CD4-positive, alpha-beta T cell treated with Interleukin-4 for 1 hour (primary cell): Measurements from ENCODE around the gene CFL1.

Source experiments
- DNase-seq, 2 donors: peaks; one replicate each; pipeline ENCODE4 v3.0.0-alpha.2; 2020 to 2022

The CFL1 gene

GRCh38 chr11:65857853-65858680 lies at the start of gene CFL1:
Gene CFL1, minus strand, starts transcription at chr11:65858180. Its CDS starts 81 bp downstream, at chr11:65858099.
- peak; percentile 97 to 98 for DNase-seq

- DNase-seq, result no peak
Measured at GRCh38 chr11:65906602-65907001, 48.6 kb upstream of the CFL1 start.

GRCh38 chr11:65903715-65904114 lies 45.7 kb upstream of the CFL1 start:
- no peak for DNase-seq

DNA sequence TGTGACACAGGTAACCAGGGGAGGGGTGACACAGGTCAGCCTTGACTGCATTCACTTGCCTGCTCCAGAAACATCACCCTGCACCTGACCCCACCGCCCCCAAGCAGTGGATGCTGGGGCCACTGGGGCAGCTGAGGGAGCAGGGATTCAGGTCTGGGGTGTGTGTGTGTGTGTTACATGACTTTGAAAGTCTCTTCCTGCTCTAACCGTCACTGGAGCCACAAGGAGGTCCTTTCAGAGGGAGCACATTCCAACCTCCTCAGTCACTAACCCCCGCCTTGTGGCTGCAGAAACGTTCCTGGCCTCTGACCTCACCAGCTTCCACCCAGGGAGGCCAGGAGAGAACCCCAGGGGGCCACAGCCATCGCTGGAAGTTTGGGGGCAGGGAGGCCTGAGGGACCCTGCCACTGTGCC lies 45.1 kb upstream of the CFL1 start:
- DNase-seq, result no peak

- DNase-seq, result no peak
Measured at GRCh38 chr11:65900899-65901180, 42.9 kb upstream of the CFL1 start.

DNA sequence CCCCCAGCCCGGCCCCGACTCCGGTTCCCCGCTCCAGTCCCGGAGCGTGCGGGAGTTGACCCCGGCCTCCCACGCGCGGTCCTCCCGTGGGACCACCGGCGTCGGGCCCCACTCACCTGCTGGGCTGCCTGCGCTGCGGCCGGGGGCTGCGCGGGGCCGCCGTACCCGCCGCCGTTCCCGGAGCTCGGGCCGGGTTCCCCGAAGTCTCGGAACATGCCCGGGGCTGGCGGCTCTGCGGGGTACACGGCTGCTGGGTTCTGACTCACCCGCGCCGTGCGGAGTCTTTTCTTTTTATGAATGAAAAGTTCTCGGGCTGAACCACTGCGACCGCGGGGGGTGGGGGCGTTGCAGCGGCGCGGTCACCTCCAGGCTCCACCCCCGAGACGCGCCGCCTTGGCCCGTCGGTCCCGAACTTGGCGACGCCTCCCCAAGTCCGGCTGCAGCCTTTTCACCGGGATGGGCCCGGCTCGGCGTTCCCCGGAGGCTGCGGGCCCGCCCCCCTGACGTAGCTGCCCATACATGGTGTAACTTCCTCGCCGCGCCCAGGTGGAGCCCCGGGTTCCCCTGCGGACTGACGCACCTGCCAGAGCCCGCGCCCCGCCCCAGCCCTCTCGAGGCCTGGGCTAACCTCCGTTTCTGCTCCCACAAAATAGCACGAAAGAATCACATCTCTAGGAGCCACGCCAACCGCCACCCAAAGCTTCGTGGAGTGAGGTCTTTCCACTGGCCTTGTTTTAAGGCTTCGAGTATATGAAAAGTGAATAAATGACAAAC lies 42.3 kb upstream of the CFL1 start, which contains the start of gene FOSL1:
Gene FOSL1, minus strand, starts transcription at position 264 of the 774 bp plus-strand sequence. Its CDS starts 49 bp downstream, at position 215.
- DNase-seq, result peak; percentile 97

- peak; percentile 54 to 66 for DNase-seq
Measured at GRCh38 chr11:65899356-65900124, 41.6 kb upstream of the CFL1 start.

- DNase-seq, result no peak
Measured at GRCh38 chr11:65898656-65899355, 40.8 kb upstream of the CFL1 start.

DNA sequence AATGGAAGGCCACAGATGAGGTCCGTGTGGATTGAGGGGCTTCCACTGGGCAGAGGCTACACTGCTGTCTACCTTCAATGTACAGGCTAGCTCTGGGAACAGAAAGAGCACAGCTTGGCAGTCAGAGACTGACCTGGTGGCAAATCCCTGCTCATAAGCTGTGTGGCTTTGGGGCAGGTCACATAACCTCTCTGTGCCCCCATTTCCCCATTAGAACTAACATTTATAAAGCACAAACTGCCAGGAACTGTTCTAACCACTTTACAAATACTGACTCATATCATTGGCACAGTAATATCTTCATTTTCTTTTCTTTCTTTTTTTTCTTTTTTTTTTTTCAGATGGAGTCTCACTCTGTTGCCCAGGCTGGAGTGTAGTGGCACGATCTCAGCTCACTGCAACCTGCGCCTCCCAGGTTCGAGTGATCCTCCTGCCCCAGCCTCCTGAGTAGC lies 39.1 kb upstream of the CFL1 start:
- no peak for DNase-seq

DNA sequence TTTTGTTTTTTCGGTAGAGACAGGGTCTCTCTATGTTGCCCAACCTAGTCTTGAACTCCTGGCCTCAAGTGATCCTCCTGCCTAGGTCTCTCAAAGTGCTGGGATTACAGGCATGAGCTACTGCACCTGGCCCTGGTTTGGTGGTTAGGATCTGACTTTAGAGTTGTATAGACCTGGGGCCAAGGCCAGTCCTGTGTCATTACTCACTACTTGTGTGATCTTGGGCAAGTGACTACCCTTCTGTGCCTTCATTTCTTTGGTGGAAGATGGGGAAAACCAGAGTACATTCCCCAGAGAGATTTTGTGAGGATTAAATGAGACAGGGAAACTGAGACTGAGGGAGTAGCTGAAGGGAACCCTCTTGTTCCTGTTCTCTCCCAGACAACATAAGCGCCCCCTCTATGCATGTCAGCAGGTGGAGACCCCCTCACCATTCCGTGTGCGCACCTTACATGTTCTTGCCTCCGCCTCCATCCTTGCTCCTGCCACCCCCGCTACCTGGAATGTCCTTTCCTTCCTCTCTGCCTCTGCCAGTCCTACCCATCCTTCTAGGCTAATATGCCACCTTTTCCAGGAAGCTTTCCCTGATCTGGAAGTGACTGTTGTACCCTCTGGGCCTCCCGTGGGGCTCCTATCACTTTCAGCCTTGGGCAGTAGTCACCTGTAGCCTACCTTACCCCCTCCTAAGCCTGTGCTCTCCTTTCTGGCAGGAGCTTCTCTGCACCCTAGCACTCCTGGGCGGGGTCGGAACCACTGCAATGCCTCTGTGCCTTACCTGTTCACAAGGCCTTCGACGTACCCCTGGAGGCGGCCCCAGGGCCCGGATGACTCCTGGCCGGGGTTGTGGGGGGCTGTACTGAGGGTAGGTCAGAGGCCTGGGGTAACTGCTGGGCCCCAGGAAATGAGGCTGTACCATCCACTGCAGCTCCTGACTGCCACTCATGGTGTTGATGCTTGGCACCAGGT lies 38.3 kb upstream of the CFL1 start:
- no peak for DNase-seq

- DNase-seq, result no peak
Measured at GRCh38 chr11:65895482-65895981, 37.6 kb upstream of the CFL1 start.

DNA sequence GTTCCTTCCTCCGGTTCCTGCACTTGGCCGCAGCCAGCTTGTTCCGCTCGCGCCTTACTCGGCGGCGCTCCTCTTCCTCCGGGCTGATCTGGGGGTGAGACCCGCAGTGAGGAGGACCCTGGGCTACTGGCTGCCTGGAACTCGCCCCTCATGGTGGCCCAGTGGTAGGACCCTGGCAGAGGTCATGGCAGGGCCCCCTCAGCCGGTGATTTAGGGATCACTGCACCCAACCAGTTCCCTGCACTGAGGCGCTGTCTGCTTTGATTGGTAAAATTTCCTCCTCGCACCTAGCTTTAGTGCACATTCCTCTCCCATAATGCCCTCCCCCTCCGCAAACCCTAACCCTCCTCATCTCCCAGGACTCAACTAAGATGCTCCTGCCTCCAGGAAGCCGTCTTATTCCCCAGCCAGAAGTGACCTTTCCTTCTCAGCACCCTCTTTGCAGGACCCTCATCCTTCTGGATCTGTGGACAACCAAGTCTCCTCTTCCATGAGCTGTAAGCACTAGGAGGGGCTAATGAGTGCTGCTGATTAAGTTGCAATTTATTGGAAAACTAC lies 36.1 kb upstream of the CFL1 start:
- DNase-seq, result peak; percentile 47 to 51

- no peak for DNase-seq
Measured at GRCh38 chr11:65892661-65893317, 34.8 kb upstream of the CFL1 start.

- peak in 1 of 2 donors; percentile 46 for DNase-seq
Measured at GRCh38 chr11:65892137-65892540, 34.2 kb upstream of the CFL1 start.

- DNase-seq, result no peak
Measured at GRCh38 chr11:65891219-65892136, 33.5 kb upstream of the CFL1 start.

DNA sequence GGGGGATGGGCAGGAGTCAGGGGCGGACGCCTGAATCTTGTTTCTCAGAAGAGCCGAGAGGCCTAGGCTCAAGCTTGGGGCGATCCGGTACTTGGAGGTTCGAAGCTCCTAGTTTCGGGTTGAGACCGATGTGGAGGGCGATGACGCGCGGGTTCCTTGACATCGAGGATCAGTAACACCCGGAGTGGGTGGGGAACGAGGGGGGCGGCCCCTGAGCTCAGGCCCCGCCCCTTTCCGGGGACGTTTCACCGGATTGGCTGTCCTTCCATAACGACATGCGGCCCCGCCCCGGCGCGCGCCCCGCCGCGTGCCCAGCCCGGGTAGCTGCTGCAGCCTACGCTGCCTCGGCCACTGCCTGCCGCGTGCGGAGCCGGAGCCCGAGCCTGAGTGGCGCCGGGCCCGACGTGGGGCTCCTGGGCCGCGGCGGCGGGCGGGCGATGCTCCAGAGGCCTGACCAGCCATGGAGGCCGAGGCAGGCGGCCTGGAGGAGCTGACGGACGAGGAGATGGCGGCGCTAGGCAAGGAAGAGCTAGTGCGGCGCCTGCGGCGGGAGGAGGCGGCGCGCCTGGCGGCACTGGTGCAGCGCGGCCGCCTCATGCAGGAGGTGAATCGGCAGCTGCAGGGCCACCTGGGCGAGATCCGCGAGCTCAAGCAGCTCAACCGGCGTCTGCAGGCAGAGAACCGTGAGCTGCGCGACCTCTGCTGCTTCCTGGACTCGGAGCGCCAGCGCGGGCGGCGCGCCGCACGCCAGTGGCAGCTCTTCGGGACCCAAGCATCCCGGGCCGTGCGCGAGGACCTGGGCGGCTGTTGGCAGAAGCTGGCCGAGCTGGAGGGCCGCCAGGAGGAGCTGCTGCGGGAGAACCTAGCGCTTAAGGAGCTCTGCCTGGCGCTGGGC lies 32.6 kb upstream of the CFL1 start, which contains the start of gene CCDC85B:
Gene CCDC85B, plus strand, starts transcription at position 350 of the 895 bp plus-strand sequence. Its CDS starts 111 bp downstream, at position 461.
- peak; percentile 98 for DNase-seq

- peak; percentile 96 for DNase-seq
Measured at GRCh38 chr11:65888163-65888814, 30.3 kb upstream of the CFL1 start, which contains the start of gene FIBP. Gene FIBP, minus strand, starts transcription at chr11:65888471. Its CDS starts 53 bp downstream, at chr11:65888418.
